Transverse colon (tissue), 4 donors: Measurements from ENCODE around the gene KIF5B. TPM values are rescaled to one million over a fixed set of nuclear protein-coding genes. Genes with fewer than 3 reads are reported as not detected.

Source experiments
- DNase-seq: peaks from one replicate; pipeline ENCODE4 v3.0.0-alpha.2; 2019
- H3K27ac ChIP-seq, 4 donors: fragments of 200-600 bp; sonication (generic); 2 replicates each; pipeline ENCODE4 v1.5.1; 2016 to 2018; ENCODE audit warnings: inconsistent platforms in 4 of 4
- H3K27me3 ChIP-seq: fragments of 200-600 bp; sonication (generic); 2 replicates; pipeline ENCODE4 v1.5.1; 2017; ENCODE audit warnings: inconsistent platforms
- H3K36me3 ChIP-seq, 4 donors: fragments of 200-600 bp; sonication (generic); 2 replicates each; pipeline ENCODE4 v1.5.1; 2017 to 2019; ENCODE audit warnings: inconsistent platforms in 4 of 4
- H3K4me1 ChIP-seq, 4 donors: fragments of 200-600 bp; sonication (generic); 2 replicates each; pipeline ENCODE4 v1.5.1; 2017 to 2020; ENCODE audit warnings: inconsistent platforms in 4 of 4
- H3K4me3 ChIP-seq, 4 donors: fragments of 200-600 bp; sonication (generic); 1 replicate in 1 of 4; 2 replicates in 3 of 4; pipeline versions ENCODE4 v1.5.1 to v1.6.1; 2017 to 2019; ENCODE audit warnings: inconsistent platforms in 4 of 4
- H3K9me3 ChIP-seq, 2 donors: fragments of 200-600 bp; sonication (generic); 2 replicates each; pipeline ENCODE4 v1.5.1; 2017 to 2019; ENCODE audit warnings: inconsistent platforms in 2 of 2
- EP300 ChIP-seq: sonication (generic); formaldehyde crosslinking; IDR thresholded peaks from one replicate; pipeline ENCODE4 v1.6.1; 2017; ENCODE audit warnings: antibody characterized with exemption, low read depth
- POLR2A ChIP-seq: fragments of 450-650 bp; IDR thresholded peaks from one replicate; pipeline ENCODE4 v1.6.1; 2016; ENCODE audit warnings: antibody characterized with exemption, mild to moderate bottlenecking, moderate library complexity
- POLR2AphosphoS5 ChIP-seq, 3 donors: sonication (generic); formaldehyde crosslinking; IDR thresholded peaks; one replicate each; pipeline ENCODE4 v1.6.1; 2016; ENCODE audit warnings: antibody characterized with exemption in 3 of 3
- WGBS, 2 donors: methylation state at CpG; one replicate each; pipeline ENCODE4 v1.1.5; 2018; ENCODE audit warnings: low coverage in 1 of 2; 5-methylcytosine and 5-hydroxymethylcytosine counted together
- in situ Hi-C, 4 donors: fragments of 200-750 bp; cut with MboI; loops; one replicate each; pipeline versions ENCODE4 v1.15.0 to v1.15.1; 2017; ENCODE audit warnings: low sequenced_read_pairs in 3 of 4, low pct_ligation_motif_present in 1 of 4, low pct_unique_long_range_greater_than_20kb in 1 of 4
- intact Hi-C: fragments of 100-400 bp; cut with DNase I; formaldehyde crosslinking; loops from one replicate; pipeline ENCODE4 v1.15.1; 2023; ENCODE audit warnings: low total_unique reads
- total RNA-seq, 4 donors: library from RNA; depleted of rRNA; stranded (reverse); fragments of >200 nt; gene quantifications; one replicate each; pipeline ENCODE4 v1.1.0, GENCODE V29; 2016
- TF ChIP-seq, protein P1 (sequence below), 5 experiments: fragments of 200-600 bp in 3 of 5; fragments of 450-650 bp in 2 of 5; sonication (generic) in 3 of 5; IDR thresholded peaks; 1 replicate in 2 of 5; 2 replicates in 3 of 5; pipeline ENCODE4 v1.5.1; 2016 to 2017; ENCODE audit warnings: antibody characterized with exemption in 5 of 5, inconsistent platforms in 3 of 5, mild to moderate bottlenecking in 2 of 5, moderate library complexity in 1 of 5

The KIF5B gene
- total RNA-seq, 4 donors from 2014 or later = 77.1 to 166 (median 135) TPM

DNA sequence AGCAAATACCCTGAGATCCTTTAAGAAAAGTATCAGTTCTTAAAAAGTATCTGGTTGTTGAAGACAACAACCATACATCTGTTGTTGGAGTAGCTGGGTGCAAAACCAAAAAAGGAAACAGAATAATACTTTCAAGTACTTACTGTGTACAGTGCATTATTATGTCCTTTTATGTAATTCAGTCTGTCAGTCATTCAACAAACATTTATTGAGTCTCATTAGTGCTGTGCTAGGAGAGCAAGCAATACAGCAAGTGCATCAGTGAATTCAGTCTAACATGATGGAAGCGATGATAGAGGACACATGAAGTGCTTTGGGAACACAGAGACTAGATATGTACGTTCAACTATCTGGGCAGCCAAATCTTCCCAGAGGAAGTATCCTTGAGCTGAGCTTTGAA lies 37.4 kb upstream of the KIF5B start:
- Histone ChIP-seq H3K9me3 (no peaks in the 10 kb centered on the region), H3K36me3 (no peaks in the 10 kb centered on the region), H3K27ac (no peak overlapping the region), H3K4me1 (peaks cover 5 to 19% (median 8%) of the 10 kb centered on the region in 4 donors), H3K4me3 (no peak overlapping the region), H3K27me3 (no peaks in the 10 kb centered on the region)
- intact Hi-C loops (no loop called here), in situ Hi-C loops (no loop called here)
- DNase-seq = no peak
- WGBS, 2 donors = 90 to 100% methylated on average over 1 to 2 of the region's 2 CpGs
- no peak for TF ChIP-seq POLR2AphosphoS5 (IDR thresholded peaks at IDR 0.05)
- TF ChIP-seq EP300 = no peak
- TF ChIP-seq POLR2A = no peak
- TF ChIP-seq, protein P1, sequence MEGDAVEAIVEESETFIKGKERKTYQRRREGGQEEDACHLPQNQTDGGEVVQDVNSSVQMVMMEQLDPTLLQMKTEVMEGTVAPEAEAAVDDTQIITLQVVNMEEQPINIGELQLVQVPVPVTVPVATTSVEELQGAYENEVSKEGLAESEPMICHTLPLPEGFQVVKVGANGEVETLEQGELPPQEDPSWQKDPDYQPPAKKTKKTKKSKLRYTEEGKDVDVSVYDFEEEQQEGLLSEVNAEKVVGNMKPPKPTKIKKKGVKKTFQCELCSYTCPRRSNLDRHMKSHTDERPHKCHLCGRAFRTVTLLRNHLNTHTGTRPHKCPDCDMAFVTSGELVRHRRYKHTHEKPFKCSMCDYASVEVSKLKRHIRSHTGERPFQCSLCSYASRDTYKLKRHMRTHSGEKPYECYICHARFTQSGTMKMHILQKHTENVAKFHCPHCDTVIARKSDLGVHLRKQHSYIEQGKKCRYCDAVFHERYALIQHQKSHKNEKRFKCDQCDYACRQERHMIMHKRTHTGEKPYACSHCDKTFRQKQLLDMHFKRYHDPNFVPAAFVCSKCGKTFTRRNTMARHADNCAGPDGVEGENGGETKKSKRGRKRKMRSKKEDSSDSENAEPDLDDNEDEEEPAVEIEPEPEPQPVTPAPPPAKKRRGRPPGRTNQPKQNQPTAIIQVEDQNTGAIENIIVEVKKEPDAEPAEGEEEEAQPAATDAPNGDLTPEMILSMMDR (IDR thresholded peaks at IDR 0.05) = no peak

DNA sequence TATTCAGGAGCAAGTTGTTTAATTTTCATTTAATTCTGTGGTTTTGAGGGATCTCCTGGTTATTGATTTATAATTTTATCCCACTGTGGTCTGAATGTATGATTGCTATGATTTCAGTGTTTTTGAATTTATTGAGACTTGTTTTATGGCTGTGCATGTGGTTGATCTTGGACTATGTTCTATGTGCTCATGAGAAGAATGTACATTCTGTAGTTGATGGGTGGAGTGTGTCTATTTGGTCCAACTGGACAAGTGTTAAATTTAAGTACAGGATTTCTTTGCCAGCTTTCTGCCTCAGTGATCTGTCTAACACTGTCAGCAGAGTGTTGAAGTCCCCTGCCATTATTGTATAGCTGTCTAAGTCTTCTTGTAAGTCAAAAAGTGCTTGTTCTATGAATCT lies 34.8 kb upstream of the KIF5B start:
- Histone ChIP-seq H3K36me3 (no peaks in the 10 kb centered on the region), H3K4me1 (peaks cover 5 to 19% (median 8%) of the 10 kb centered on the region in 4 donors), H3K4me3 (no peak overlapping the region), H3K9me3 (no peaks in the 10 kb centered on the region), H3K27me3 (no peaks in the 10 kb centered on the region), H3K27ac (no peak overlapping the region)
- intact Hi-C loops (no loop called here), in situ Hi-C loops (no loop called here)
- no peak for DNase-seq
- TF ChIP-seq POLR2AphosphoS5 (IDR thresholded peaks at IDR 0.05) (peak in 1 of 3 donors; percentile 22), EP300 (no peak), POLR2A (no peak)
- TF ChIP-seq, protein P1 (IDR thresholded peaks at IDR 0.05) = no peak

DNA sequence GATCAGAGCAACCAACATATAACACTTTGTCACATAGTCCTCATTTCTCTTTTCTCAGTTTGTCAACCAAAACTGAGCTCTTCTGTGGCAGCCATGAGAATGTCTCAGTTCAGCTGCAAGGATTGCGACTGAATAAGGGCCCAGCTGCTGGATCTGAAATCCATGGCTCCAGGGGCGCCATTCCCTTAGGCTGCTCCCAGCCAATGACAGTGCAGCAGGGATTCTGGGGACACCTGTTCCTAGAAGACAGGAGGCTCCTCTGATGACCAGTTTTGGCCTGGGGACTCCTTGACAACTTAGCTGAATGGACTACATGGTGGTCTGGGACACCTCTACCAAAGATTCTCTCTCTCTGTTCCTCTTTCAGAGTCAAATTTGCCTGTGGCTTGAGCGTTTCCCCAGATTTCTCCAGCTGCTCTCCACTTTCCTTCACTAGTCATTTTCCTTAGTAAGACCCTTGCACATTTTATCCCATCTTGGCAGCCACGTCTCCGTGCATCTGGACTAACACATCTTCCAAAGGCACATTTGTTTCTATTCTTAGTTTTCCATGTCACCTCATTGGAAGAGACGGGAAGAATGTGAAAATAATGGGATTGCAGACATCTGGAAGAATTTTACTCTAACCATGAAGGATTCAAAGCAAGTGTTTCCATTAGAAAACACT lies 28.1 kb upstream of the KIF5B start:
- Histone ChIP-seq H3K27me3 (no peaks in the 10 kb centered on the region), H3K27ac (no peak overlapping the region), H3K4me3 (no peak overlapping the region), H3K4me1 (no peaks in the 10 kb centered on the region), H3K36me3 (no peaks in the 10 kb centered on the region), H3K9me3 (no peaks in the 10 kb centered on the region)
- intact Hi-C loops (no loop called here), in situ Hi-C loops (no loop called here)
- 86 to 88% methylated on average over 2 to 6 of the region's 6 CpGs for WGBS, 2 donors
- no peak for DNase-seq
- TF ChIP-seq POLR2AphosphoS5 (IDR thresholded peaks at IDR 0.05) (no peak), EP300 (no peak), POLR2A (no peak)
- TF ChIP-seq, protein P1 (IDR thresholded peaks at IDR 0.05) = no peak

DNA sequence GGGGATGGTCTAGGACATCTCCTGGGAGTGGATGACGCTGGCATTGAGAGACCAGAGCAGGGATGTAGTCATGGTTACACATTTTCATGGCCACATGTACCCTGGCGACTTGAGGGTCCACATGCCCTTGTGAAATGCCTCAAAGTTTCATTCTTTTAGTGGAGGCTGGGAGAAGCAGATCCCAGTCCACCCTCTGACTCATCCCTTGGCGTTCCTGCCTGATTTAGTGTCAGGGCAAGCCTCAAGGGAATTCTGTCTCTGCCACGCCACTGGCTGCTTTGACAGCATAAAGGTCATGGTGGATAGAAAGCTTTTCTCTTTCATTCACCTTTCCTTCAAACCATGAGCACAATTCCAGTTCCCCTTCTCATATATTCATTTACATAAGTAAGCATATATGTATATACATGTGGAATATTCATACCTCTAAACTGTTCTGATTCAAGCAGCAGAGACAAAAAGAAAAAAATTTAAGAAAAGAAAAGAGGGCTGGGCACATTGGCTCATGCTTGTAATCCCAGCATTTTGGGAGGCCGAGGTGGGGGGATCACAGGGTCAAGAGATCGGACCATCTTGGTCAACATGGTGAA lies 21.8 kb upstream of the KIF5B start:
- Histone ChIP-seq H3K36me3 (no peaks in the 10 kb centered on the region), H3K27ac (no peak overlapping the region), H3K27me3 (no peaks in the 10 kb centered on the region), H3K4me3 (no peak overlapping the region), H3K9me3 (no peaks in the 10 kb centered on the region), H3K4me1 (peaks cover 0 to 5% (median 0%) of the 10 kb centered on the region in 4 donors)
- no peak for TF ChIP-seq POLR2A
- TF ChIP-seq EP300 = no peak
- no peak for TF ChIP-seq POLR2AphosphoS5 (IDR thresholded peaks at IDR 0.05)
- TF ChIP-seq, protein P1 (IDR thresholded peaks at IDR 0.05) = no peak
- DNase-seq = no peak
- 65 to 69% methylated on average over 3 to 6 of the region's 6 CpGs for WGBS, 2 donors
- in situ Hi-C loops (no loop called here), intact Hi-C loops (no loop called here)
